ENCODE measurements around the gene BAG3.

GRCh38 chr10:119679480-119679829, 28.3 kb downstream of the BAG3 start:
- TF ChIP-seq CTCF (IDR thresholded peaks at IDR 0.05; ENCODE audit: low read depth, low read length) (no peak), POLR2A (IDR thresholded peaks at IDR 0.05; ENCODE audit: extremely low read depth, insufficient read length) (no peak)

Data from NB4 (cell line).